A549 treated with AZD9567 at 1 μM for 4 hours (cell line): ENCODE measurements around the gene CARF. TPM values are rescaled to one million over a fixed set of nuclear protein-coding genes. Genes with fewer than 3 reads are reported as not detected.

Source experiments
- total RNA-seq: library from RNA; stranded (reverse); fragments of 200-300 nt; extraction: Qiagen RNA extraction; gene quantifications from 5 replicates; pipeline ENCODE4 v1.2.3, GENCODE V29; 2022; ENCODE audit not compliant: insufficient read depth

Gene CARF, protein sequence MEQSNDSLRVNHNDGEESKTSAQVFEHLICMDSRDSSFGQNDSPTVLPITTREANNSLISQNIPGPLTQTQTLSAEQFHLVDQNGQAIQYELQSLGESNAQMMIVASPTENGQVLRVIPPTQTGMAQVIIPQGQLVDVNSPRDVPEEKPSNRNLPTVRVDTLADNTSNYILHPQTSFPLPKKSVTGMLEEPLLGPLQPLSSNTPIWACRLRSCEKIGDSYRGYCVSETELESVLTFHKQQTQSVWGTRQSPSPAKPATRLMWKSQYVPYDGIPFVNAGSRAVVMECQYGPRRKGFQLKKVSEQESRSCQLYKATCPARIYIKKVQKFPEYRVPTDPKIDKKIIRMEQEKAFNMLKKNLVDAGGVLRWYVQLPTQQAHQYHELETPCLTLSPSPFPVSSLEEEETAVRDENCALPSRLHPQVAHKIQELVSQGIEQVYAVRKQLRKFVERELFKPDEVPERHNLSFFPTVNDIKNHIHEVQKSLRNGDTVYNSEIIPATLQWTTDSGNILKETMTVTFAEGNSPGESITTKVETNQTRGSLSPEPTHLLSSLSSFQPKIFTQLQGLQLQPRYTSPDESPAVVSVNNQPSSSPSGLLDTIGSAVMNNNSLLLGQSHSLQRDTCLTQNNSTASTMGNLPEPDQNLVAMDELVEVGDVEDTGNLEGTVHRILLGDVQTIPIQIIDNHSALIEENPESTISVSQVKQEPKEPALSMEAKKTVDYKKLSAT
- total RNA-seq, result 0.86 to 1.1 TPM (median 1.00 TPM) in 4 of 5 replicates, not detected in the other

DNA sequence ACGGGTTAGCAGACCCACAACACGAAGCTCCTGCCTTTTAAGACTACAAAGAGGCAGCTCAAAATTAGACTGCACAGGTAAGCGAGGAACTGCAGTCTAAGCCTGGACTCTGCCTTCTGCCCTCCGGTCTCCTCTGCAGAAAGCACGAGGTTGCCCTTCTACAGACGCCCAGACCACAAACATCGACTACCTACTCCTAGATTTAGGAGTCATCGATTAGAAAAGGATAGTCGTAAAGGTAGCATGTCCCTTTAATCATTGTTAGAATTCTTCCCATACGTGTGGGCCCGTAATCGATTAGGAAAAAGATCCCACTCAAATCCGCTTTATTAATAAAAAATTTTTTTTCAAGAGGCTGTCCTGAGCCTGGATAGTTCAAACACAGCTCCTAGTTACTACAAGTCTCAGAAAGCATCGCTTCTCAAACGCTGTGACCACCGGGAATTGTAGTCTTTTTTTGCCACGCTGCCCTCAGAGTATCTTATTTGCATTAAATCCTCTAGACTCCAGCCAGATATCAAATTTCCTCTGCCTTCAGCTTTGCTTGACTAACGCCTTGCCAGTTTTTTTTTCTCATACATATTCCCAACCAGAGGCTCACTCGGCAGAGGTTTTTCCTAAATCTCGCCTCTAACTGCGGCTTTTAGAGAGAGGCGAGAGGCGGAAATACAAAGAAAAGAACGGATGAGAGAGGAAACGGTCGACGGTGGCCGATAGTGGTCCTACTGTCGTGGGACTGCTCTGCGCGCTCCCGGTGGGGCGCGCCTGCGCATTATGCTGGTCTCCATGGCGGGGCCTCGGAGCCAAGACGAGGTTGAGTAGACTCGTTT is at the start of gene CARF, which contains the start of gene WDR12:
Gene CARF (plus strand): TSS at position 764 of the 830 bp plus-strand sequence. CDS start 29,628 bp downstream, outside the sequence.
Gene WDR12 (minus strand): TSS at position 162 of the 830 bp plus-strand sequence. CDS start 197 bp downstream, outside the sequence.

DNA sequence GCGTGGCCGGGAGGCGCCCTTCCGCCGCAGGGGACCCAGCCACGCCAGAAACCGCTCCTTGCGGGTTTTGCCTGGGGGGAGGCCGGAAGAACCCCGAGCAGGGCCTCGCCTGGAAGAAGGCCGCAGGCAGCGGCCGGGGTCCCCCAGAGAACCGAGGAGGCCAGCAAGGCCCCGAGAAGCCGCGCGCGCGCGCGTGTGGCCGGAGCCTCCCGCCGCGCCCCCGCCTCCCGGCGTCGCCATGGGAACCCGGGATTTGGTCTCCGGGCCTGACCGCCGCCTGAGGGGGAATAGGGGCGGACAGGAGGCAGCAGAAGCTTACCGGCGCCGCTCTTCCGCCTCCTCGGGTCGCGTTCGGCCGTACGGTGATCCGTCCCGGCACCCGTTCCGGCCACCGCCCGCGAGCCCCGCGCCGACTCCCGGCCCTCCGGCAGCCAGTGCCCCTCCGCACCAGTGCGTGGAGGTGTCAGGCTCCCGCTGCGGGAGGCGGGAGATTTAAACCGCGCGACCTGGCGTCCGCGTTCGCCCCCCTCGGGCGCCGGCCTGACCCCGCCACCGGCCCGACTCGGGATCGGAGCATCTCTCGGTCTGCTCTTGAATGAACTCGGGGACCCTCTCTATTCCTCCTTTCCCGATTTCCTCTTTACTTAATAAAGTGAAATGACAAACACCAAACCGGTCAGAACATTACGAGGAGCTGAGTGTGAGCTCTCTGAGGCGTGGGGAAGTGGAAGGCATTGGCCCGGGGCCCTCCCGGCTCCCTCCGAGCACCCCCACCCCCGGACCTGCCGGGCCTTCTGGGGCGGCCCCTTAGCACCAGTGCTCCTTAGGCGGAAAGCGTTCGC is 40.6 kb upstream of the CARF start, which contains the start of gene ICA1L:
Gene ICA1L (minus strand): TSS at position 467 of the 842 bp plus-strand sequence. CDS start 42,757 bp downstream, outside the sequence.

DNA sequence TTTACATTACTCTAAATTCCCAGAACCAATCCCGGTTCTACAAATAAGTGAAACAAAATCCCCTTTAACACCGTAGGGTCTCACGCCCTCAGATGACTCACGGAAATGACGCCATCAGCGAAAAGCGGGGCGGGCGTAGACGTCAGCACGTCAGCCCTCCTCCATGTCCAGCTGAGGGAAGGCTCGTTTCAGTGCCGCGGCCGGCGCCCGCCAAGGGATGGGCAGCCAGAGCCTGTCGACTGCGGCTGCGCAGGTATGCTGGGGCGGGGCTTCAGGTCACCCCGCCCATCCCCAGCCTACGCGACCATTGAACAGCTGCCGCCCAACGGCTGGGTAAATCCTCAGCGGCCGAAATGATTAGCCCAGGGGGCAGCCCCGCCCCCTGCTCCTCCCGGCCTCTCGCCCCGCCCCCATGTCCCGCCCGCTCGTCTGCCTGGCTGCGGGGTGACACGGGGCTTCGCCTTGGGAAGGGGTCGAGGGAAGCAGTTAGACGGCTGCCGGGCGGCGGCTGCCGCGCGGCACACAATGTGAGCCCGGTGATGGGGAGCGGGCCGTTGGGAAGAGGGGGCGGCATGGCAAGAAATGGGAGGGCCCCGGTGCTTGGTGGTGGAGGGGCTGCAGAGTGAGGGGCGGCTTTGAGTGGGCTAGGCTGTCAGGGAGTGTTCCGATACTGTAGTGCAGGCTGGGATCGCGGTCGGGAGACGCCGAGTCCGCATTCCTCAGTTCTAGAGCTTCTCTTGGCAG is 102.6 kb downstream of the CARF start, which contains the start of gene NBEAL1:
Gene NBEAL1 (plus strand): TSS at position 420 of the 744 bp plus-strand sequence. CDS start 1,510 bp downstream, outside the sequence.

Other genes with a start within 250 kb of the CARF start
- 1.6 to 5.6 TPM (median 1.9 TPM) in 5 replicates for gene ICA1L, start 40.5 kb upstream of the CARF start, total RNA-seq
- gene WDR12, start 602 bp upstream of the CARF start, total RNA-seq, result 67.5 to 82.0 TPM (median 76.0 TPM) in 5 replicates
- gene NBEAL1, start 102.6 kb downstream of the CARF start, total RNA-seq, result 3.4 to 5.0 TPM (median 4.5 TPM) in 5 replicates